Lung (tissue), 12 donors: Measurements from ENCODE around the gene SLC4A3. TPM values are rescaled to one million over a fixed set of nuclear protein-coding genes. Genes with fewer than 3 reads are reported as not detected.

Source experiments
- ATAC-seq: fragments of 200-7000 bp; cut with Tn5 transposase; one replicate; pipeline ENCODE4 v1.9.1; 2020; ENCODE audit warnings: moderate number of reproducible peaks; ENCODE audit not compliant: insufficient read depth, low FRiP score
- DNase-seq, 3 donors: peaks; one replicate each; pipeline ENCODE4 v3.0.0-alpha.2; 2013 to 2017
- H3K27ac ChIP-seq, 2 donors: one replicate each; pipeline ENCODE4 v1.5.1; 2013; ENCODE audit warnings: mild to moderate bottlenecking in 2 of 2, moderate library complexity in 2 of 2, control low read depth in 1 of 2, inconsistent platforms in 1 of 2, low read depth in 1 of 2, low read length in 1 of 2
- H3K27me3 ChIP-seq, 3 donors: one replicate each; pipeline ENCODE4 v1.5.1; 2013; ENCODE audit warnings: low read length in 2 of 3; ENCODE audit not compliant: control insufficient read depth in 3 of 3, insufficient read depth in 3 of 3
- H3K36me3 ChIP-seq, 4 donors: one replicate each; pipeline ENCODE4 v1.5.1; 2013; ENCODE audit warnings: low read length in 4 of 4, mild to moderate bottlenecking in 1 of 4, moderate library complexity in 1 of 4; ENCODE audit not compliant: control insufficient read depth in 4 of 4, insufficient read depth in 4 of 4
- H3K4me1 ChIP-seq, 5 donors: one replicate each; pipeline ENCODE4 v1.5.1; 2013; ENCODE audit warnings: low read length in 5 of 5, mild to moderate bottlenecking in 2 of 5, moderate library complexity in 1 of 5; ENCODE audit not compliant: control insufficient read depth in 5 of 5, insufficient read depth in 5 of 5
- H3K4me3 ChIP-seq: one replicate; pipeline ENCODE4 v1.5.1; 2013; ENCODE audit warnings: mild to moderate bottlenecking, control low read depth, moderate library complexity
- H3K9ac ChIP-seq, 2 donors: one replicate each; pipeline ENCODE4 v1.5.1; 2013; ENCODE audit warnings: low read length in 2 of 2, control low read depth in 1 of 2; ENCODE audit not compliant: insufficient read depth in 1 of 2
- H3K9me3 ChIP-seq, 4 donors: one replicate each; pipeline ENCODE4 v1.5.1; 2013; ENCODE audit warnings: low read length in 3 of 4, mild to moderate bottlenecking in 1 of 4, moderate library complexity in 1 of 4; ENCODE audit not compliant: control insufficient read depth in 4 of 4, insufficient read depth in 3 of 4
- WGBS, 2 donors: extraction: QIAGEN DNeasy Blood & Tissue Kit; methylation state at CpG; one replicate each; pipeline ENCODE4 v1.1.7; 2013; 5-methylcytosine and 5-hydroxymethylcytosine counted together
- polyA plus RNA-seq, 2 donors: library from polyadenylated mRNA; stranded (reverse); fragments of 200-250 nt; gene quantifications; one replicate each; pipeline ENCODE4 v1.2.1, GENCODE V29; 2013
- total RNA-seq, 2 donors: library from RNA; depleted of rRNA in 1 of 2; stranded (reverse); fragments of >200 nt in 1 of 2; gene quantifications; one replicate each; pipeline ENCODE4 v1.2.1, GENCODE V29; 2014 to 2021
- TF ChIP-seq, protein P1 (sequence below): IDR thresholded peaks from 2 replicates; pipeline ENCODE4 v1.5.1; 2012; ENCODE audit warnings: mild to moderate bottlenecking; ENCODE audit errors: control extremely low read depth, extremely low read depth
- donor health status: control.
- donor health status: control.
- donor health status: Bipolar disorder and iron deficiency.
- donor health status: healthy.
- donor health status: DM: yes; HTN: yes; CAD: no.

Gene SLC4A3
- total and polyA plus RNA-seq, 4 donors, result 0.59 to 3.2 (median 1.2) TPM

DNA sequence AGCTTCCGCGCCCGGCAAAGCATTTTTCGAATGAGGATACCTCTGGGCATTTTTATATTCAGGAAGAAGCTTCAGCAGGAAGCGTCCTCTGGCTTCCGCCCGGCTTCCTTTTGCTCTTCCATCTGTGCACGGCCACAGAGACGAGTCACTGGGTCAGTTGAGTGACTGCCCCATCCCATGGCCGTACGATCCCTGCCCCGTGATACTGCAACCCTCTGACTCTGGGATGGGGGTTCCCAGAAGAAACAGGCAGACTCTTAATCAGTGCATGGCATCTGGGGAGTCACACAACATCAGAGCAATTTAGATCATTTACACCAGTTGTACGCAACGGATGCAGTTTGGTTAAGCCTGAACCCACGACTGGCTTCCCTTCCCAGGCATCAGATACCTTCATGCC is 40.9 kb downstream of the SLC4A3 start:
- no peak for ATAC-seq
- H3K9ac ChIP-seq, result no peak overlapping the region
- DNase-seq, result no peak
- no peaks in the 10 kb centered on the region for H3K9me3 ChIP-seq
- H3K4me3 ChIP-seq, result no peak overlapping the region
- TF ChIP-seq, protein P1, sequence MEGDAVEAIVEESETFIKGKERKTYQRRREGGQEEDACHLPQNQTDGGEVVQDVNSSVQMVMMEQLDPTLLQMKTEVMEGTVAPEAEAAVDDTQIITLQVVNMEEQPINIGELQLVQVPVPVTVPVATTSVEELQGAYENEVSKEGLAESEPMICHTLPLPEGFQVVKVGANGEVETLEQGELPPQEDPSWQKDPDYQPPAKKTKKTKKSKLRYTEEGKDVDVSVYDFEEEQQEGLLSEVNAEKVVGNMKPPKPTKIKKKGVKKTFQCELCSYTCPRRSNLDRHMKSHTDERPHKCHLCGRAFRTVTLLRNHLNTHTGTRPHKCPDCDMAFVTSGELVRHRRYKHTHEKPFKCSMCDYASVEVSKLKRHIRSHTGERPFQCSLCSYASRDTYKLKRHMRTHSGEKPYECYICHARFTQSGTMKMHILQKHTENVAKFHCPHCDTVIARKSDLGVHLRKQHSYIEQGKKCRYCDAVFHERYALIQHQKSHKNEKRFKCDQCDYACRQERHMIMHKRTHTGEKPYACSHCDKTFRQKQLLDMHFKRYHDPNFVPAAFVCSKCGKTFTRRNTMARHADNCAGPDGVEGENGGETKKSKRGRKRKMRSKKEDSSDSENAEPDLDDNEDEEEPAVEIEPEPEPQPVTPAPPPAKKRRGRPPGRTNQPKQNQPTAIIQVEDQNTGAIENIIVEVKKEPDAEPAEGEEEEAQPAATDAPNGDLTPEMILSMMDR, result no peak
- peaks cover 0 to 23% (median 3%) of the 10 kb centered on the region in 5 donors for H3K4me1 ChIP-seq
- H3K27ac ChIP-seq, result no peak overlapping the region
- no peaks in the 10 kb centered on the region for H3K36me3 ChIP-seq
- H3K27me3 ChIP-seq, result peaks cover 0 to 5% (median 0%) of the 10 kb centered on the region in 3 donors
- 82 to 91% methylated on average over 15 of the region's 15 CpGs for WGBS, 2 donors

DNA sequence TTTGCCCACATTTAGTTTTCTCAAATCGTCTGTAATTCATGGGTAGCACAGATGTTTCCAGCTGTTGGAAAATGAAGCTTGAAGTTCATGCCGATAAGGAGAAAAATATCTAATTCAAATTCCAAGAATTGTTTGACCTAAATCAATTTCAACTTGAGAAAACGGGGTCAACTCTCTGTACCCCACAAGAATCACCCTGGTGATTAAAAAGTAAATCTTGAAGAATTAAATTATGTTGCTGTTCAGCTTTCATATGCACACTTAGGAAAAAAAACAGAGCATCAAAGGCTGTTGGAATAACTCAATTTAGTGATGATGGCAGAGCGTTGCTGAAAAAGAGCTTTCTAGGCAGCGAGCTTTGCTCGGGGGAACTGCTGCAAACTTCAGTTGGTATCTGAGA is 43.0 kb downstream of the SLC4A3 start:
- Histone ChIP-seq H3K27me3 (peaks cover 0 to 5% (median 3%) of the 10 kb centered on the region in 3 donors), H3K36me3 (no peaks in the 10 kb centered on the region), H3K4me1 (peaks cover 0 to 17% (median 0%) of the 10 kb centered on the region in 5 donors), H3K9ac (no peak overlapping the region), H3K27ac (no peak overlapping the region), H3K4me3 (no peak overlapping the region), H3K9me3 (no peaks in the 10 kb centered on the region)
- 77 to 83% methylated on average over 6 of the region's 6 CpGs for WGBS, 2 donors
- ATAC-seq (no peak), DNase-seq (peak in 2 of 3 donors; percentile 33 to 82)
- TF ChIP-seq, protein P1, result no peak

DNA sequence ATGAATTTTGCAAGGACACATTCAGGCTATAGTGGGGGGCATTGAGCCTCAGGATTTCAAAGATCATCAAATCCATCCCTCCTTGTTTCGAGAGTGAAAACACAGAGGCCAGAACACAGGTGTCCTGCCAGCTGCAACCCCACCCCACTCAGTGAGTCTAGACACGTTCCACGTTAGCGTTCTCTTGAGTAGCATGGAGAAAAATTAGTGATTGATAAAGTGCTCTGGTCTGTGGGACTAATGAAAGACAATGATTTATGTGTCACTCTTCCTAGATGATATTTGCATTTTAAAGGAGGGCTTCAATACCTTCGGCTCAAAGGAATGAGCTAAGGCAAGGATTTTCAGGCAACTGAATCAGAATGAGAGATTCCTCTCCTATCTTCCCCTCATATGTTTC is 43.8 kb downstream of the SLC4A3 start:
- no peak for DNase-seq

More for the DNA sequence above, 43.8 kb downstream of the SLC4A3 start:
- no peak for ATAC-seq
- 59 to 79% methylated on average over 5 of the region's 5 CpGs for WGBS, 2 donors
- Histone ChIP-seq H3K4me3 (no peak overlapping the region), H3K9me3 (peaks cover 0 to 3% (median 0%) of the 10 kb centered on the region in 4 donors), H3K27me3 (peaks cover 0 to 5% (median 3%) of the 10 kb centered on the region in 3 donors), H3K36me3 (no peaks in the 10 kb centered on the region), H3K27ac (no peak overlapping the region), H3K4me1 (peaks cover 0 to 17% (median 5%) of the 10 kb centered on the region in 5 donors), H3K9ac (no peak overlapping the region)
- TF ChIP-seq, protein P1, result no peak
